HG03439 (cell line): ENCODE data around the gene PLB1.
"Not testable (repeated sequence)": the region's sequence is repeated elsewhere in the genome, so short reads cannot be mapped to it uniquely, and the experiment has no call there.

Experiments used
- ATAC-seq: cut with Tn5 transposase; IDR thresholded peaks from one replicate; pipeline ENCODE4 v1.9.1; 2021; ENCODE audit warnings: mild to moderate bottlenecking, moderate library complexity; ENCODE audit not compliant: unreplicated experiment

Gene PLB1

DNA sequence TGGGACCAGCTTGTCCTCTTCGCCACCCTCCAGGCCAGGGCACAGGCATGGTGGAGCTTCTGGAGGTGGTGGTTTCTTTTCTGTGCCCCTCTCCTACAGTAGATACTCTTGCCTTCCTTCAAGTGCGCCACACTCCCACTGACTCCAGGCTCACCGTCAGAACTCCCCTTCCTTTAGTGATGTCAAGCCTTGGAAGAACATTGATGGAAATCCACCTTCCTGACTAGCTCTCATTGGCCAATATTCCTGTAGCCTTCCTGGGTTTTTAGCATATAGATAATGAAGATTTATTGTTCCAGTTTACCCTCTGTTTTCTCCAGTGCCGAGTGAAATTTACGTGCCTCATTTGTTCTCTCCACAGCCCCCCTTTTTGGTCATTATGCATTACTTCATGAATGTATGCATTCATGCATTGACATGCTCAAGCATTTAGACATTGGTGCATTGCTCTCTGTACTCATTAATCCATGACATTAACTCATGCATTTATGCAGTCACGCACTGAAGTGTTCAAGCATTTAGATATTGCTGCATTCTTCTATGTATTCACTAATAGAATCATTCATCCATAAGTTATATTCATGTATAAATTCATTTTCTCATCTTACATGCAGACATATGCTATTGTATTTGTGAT is 37.3 kb downstream of the PLB1 start:
- ATAC-seq = no peak

- no peak for ATAC-seq
These were observed 39.0 kb downstream of the PLB1 start for GRCh38 chr2:28534817-28535216.

GRCh38 chr2:28538134-28538533 is 42.3 kb downstream of the PLB1 start:
- no peak for ATAC-seq

DNA sequence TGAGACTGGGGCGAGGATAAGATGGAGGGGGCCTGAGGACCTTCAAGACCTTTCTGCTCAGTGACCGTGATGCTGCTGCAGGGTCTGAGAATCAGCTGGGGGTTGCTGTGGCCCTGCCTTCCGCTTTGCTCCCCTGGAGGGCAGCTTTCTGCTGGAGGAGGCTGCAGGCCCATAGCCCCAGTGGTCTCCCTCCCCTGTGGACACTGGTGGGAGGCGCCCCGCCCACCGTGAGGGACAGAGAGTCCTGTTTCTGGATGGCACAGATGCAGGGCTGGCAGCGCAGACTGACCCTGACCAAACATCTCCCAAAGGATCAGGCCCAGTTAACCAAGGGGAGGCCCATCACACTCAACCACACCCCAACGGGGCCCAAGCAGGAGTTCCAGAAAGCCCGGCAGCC is 42.8 kb downstream of the PLB1 start:
- no peak for ATAC-seq

- ATAC-seq = no peak
These were observed 43.3 kb downstream of the PLB1 start for GRCh38 chr2:28539118-28539541.

- ATAC-seq = no peak
These were observed 47.6 kb downstream of the PLB1 start for GRCh38 chr2:28543316-28544035.

DNA sequence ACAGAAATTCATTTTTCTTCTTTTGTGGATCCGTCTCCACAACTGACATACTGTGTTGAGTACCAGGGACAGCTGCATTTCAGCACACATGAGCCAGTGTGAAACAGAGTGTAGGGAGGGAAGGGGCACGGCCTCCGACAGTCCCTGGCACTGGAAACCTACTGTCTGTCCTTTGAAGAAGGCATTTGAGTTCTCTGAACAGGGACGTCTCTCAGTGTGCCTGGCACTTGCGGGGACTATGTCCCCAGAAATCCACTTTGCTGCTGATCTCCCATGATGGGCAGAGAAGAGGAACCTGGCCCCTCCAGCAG is 48.1 kb downstream of the PLB1 start:
- no peak for ATAC-seq

DNA sequence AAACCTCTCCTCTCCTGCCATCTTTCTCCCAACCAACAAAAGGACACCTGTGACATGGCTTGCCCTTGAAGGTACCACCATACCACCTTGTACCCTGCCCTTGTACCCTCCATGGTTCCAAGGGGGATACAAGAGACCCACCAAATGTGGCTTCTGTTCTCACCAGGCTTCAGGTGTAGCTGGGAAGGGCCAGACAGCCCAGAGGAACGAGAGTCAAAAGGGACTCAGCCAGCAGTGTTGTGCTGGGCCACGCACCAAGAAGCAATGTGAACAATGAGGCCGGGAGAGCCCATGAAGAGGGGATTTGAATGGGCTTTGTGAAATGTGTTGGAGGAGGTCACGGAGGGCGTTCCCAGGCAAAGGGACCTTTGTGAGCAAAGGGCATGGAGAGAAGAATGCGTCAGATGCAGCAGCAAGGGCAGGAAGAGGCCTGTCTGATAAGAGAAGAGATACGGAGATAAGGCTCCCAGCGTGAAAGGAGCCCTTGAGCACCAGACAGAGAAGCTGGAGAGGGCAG is 48.6 kb downstream of the PLB1 start:
- ATAC-seq = no peak

- no peak for ATAC-seq
These were observed 49.2 kb downstream of the PLB1 start for GRCh38 chr2:28544922-28545589.

DNA sequence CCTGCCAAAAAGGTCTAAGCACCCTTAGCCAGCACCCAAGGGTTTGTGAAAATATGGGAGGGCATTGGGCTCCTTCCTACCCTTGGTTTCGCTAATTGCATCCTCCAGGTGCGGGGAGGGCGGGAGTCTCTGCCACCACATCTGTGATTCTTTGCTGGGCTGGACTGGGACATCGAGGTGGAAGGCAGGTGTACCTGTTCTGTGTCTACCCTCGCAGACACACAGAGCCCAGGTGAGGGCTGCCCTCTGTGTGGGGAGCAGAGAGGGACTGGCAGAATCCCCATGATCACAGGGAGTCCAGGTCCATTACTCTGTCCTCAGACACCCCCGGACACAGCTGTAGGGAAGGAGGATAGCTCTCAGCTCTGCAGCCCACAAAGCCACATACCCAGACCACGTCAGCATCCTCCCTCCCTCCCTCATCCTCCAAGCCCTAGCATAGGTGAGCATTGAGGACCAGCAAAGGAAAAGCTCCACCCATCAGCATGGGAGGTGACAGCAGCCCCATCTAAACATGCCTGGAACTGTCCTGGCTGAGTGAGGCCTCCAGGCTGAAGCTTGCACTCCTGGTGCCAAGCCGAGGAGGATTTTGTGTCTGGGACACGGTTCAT is 49.8 kb downstream of the PLB1 start:
- ATAC-seq = no peak

GRCh38 chr2:28546242-28546641 is 50.4 kb downstream of the PLB1 start:
- no peak for ATAC-seq

- no peak for ATAC-seq
These were observed 51.5 kb downstream of the PLB1 start for GRCh38 chr2:28547223-28547860.

DNA sequence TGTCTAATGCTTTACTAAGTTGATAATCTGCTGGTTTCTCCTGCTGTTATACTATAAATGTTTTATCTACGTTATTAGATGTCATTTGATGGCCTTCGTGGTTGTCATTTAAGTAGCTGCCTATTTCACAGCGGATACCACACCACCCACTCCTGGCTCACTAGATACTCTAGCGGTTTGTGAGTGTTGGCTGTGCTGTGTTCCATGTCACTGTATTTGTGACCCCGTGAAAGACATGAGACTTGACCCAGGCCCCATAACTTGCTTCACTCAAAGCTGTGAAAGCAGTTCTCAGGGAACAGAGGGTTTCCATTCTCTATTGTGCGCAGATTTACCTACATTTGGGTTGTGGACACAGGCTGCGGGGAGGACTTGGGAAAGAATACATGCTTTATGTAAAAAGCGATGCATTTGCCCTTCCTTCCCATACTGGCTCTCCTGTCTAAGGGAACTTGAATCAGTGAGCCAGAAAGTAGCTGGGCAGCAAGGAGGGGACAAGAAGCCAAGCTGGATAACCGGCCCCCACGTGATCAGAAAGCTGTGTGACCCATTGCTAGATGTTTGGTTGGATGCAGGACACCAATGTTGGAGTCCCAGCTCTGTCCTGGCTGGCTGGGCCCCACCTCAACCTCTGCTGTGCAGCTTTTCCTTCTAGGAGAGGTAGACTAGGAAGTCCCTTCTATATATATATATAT is 52.2 kb downstream of the PLB1 start:
- ATAC-seq = no peak

GRCh38 chr2:28550345-28550744 is 54.5 kb downstream of the PLB1 start:
- ATAC-seq = not testable (repeated sequence)

- no peak for ATAC-seq
These were observed 56.4 kb downstream of the PLB1 start for GRCh38 chr2:28552045-28552823.

- ATAC-seq = no peak
These were observed 60.4 kb downstream of the PLB1 start for GRCh38 chr2:28556303-28556702.

GRCh38 chr2:28557389-28558131 is 61.7 kb downstream of the PLB1 start:
- ATAC-seq = no peak

DNA sequence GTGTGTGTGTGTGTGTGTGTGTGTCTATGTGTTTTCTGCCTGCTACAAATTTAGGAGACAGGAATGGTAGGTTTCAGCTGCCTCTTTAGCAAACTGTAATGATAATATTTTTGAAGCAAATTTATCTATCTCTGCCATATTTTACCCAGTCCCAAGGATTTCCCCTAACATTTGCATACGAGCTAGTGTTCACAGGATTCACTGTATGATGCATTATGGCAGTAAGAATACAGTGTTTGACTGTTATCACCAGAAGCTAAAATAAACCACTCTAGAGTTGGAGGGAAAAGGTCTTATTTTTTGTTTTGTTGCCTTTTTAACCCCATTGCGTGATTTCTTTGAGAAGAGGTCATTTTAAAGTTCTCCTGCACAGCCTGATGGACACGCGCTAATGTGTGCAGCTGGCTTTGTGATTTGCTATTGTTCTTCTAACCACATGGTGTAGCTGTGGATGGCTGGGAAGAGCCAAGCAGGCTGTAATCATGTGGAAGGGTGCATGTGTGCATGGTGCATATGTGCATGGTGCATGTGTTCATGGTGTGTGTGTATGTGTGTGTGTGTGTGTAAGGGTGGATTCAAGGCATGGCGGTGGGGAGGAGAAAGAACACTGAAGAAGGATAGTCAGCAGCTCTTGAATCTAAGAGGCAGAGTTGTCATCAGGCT is 62.4 kb downstream of the PLB1 start:
- ATAC-seq = no peak

GRCh38 chr2:28558918-28559317 is 63.1 kb downstream of the PLB1 start:
- ATAC-seq = no peak
